GM06990 (cell line): Measurements from ENCODE around the gene DTYMK.

Experiments used
- DNase-seq: peaks from one replicate; pipeline ENCODE4 v3.0.0-alpha.2; 2011; ENCODE audit not compliant: insufficient read length; ENCODE audit errors: extremely low read depth
- H3K27me3 ChIP-seq: replicated peaks from 2 replicates; pipeline ENCODE4 v1.6.0; 2011; ENCODE audit warnings: low read length; ENCODE audit not compliant: control insufficient read depth, insufficient read depth
- H3K36me3 ChIP-seq: 2 replicates; pipeline ENCODE4 v1.5.1; 2011; ENCODE audit warnings: low read length; ENCODE audit not compliant: control insufficient read depth, insufficient read depth
- H3K4me3 ChIP-seq: replicated peaks from 2 replicates; pipeline ENCODE4 v1.5.1; 2011; ENCODE audit warnings: low read depth, mild to moderate bottlenecking, control low read depth, low read length
- TF ChIP-seq, protein P1 (sequence below): IDR thresholded peaks from 2 replicates; pipeline ENCODE4 v1.5.1; 2011; ENCODE audit warnings: low read length, control low read depth, mild to moderate bottlenecking, inconsistent platforms; ENCODE audit not compliant: insufficient read depth, poor library complexity, severe bottlenecking

DTYMK gene

DNA sequence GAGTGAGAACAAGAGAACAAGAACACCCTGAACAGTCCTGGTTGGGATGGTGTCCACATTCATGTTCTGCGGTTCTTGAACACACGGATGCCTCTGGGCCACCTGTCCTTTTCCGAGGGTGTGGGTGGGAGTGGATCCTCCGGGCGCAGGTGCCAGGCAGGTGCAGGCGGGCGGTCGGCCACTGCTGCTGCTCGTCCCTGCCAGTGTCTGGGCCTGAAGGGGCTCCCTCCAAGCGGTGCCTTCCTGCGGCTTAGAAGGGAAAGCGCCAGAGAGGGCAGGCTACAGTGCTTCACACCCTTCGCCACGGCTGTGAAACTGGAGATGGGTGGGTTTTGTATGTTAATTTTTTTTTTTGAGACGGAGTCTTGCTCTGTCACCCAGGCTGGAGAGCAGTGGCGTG lies 39.8 kb upstream of the DTYMK start:
- H3K27me3 ChIP-seq = no peaks in the 10 kb centered on the region
- TF ChIP-seq, protein P1, sequence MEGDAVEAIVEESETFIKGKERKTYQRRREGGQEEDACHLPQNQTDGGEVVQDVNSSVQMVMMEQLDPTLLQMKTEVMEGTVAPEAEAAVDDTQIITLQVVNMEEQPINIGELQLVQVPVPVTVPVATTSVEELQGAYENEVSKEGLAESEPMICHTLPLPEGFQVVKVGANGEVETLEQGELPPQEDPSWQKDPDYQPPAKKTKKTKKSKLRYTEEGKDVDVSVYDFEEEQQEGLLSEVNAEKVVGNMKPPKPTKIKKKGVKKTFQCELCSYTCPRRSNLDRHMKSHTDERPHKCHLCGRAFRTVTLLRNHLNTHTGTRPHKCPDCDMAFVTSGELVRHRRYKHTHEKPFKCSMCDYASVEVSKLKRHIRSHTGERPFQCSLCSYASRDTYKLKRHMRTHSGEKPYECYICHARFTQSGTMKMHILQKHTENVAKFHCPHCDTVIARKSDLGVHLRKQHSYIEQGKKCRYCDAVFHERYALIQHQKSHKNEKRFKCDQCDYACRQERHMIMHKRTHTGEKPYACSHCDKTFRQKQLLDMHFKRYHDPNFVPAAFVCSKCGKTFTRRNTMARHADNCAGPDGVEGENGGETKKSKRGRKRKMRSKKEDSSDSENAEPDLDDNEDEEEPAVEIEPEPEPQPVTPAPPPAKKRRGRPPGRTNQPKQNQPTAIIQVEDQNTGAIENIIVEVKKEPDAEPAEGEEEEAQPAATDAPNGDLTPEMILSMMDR = no peak
- H3K4me3 ChIP-seq = no peak overlapping the region
- DNase-seq = no peak
- H3K36me3 ChIP-seq = peaks cover 11% of the 10 kb centered on the region

DNA sequence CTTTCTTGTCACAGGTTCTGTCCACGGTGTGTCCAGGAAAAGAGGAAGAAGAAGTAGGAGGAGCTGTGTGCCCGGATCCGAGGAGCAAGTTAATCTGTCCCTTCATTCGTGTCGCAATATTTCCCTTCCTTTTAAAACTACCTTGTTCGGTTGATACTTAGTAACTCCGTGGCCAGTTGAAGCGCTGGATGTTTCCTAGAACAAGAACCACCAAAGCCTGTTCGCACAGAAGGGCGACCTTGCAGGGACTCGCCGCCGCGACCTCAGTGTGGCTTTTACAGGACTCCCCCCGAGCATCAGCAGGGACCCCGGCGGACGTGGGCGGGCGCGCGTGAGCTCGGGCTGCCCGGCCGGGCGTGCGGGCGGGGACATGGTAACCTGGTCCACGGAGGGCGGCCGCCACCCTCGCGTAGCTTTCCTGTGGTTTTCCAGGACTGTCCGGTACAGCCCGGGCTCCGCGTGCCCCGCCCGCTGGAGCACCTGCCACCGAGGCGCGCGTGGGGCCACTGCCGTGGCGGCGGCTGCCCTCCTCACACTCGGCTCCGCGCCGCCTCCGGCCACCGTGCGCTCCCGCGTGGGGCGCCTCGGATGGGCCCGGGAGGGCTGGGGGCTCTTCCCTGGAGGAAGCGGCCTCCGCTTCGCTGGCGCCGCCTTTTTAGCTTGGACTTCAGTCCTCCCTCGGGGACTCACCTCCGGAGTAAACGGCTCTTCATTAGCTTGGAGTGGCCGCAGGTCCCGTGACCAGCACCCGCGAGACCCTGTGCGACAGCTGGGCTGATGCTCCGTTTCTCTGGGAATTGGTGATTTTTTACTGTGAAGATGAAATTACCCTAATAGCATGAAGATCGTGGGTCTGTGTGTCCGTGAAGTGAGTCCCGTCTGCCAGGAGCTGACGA lies 38.6 kb upstream of the DTYMK start:
- no peaks in the 10 kb centered on the region for H3K27me3 ChIP-seq
- no peak overlapping the region for H3K4me3 ChIP-seq
- peaks cover 18% of the 10 kb centered on the region for H3K36me3 ChIP-seq
- DNase-seq = no peak
- TF ChIP-seq, protein P1 = no peak

DNA sequence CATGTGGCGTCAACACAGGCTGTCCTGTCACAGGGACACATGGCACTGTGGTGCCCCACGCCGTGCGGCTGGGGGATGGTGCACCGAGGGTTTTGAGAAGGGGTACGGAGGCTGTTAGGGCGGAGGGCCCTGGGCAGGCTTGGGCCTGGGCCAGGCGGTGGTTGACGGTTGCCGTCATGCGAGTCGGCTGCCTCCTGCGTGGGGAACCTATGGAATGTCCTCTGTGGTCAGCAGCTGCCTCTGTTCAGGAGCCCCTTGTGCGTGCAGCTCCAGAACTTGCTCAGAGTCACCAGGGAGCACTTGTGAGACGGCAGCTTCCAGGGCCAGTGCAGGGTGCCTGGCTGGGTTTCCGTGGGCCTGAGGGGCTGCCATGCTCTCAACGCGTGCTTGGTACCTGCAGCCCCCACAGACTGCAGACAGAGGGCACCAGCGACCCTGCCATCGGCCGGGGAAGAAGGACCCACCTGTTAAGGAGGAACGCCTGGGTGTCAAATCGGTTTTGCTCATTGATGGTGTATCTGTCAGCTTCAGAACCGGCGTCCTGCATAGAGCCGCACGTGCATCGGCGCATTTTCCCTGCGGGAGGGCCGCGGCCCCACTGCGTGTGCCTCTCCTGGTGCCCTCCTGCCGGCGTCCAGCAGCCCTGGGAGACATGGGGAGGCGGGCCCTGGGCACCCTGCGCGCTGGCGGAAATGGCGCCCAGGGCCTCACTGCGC lies 37.8 kb upstream of the DTYMK start:
- DNase-seq = no peak
- Histone ChIP-seq H3K36me3 (peaks cover 22% of the 10 kb centered on the region), H3K27me3 (no peaks in the 10 kb centered on the region), H3K4me3 (no peak overlapping the region)
- TF ChIP-seq, protein P1 = no peak

DNA sequence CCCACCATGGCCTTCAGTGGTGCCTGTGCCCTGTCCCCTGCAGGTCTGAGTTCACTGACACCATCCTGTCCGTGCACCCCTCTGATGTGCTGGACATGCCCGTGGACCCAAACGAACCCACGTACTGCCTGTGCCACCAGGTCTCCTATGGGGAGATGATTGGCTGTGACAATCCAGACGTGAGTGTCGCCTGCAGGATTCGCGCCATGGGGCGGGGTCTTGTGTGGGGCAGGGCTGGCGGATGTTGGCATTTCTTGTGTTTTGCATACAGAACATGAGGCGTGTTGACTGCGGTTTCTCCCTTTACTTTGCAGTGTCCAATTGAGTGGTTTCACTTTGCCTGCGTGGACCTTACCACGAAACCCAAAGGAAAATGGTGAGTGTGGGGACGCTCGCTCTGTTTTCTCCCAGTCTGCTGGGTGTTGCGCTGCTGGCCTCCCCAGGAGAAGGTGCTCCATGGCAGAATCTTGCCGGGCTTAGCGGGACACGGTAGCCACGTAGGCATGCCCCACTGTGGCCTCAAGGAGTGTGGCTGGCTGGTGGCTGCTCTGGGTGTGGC lies 36.4 kb upstream of the DTYMK start:
- no peak overlapping the region for H3K4me3 ChIP-seq
- TF ChIP-seq, protein P1 = no peak
- H3K27me3 ChIP-seq = no peaks in the 10 kb centered on the region
- no peak for DNase-seq
- H3K36me3 ChIP-seq = peaks cover 25% of the 10 kb centered on the region

DNA sequence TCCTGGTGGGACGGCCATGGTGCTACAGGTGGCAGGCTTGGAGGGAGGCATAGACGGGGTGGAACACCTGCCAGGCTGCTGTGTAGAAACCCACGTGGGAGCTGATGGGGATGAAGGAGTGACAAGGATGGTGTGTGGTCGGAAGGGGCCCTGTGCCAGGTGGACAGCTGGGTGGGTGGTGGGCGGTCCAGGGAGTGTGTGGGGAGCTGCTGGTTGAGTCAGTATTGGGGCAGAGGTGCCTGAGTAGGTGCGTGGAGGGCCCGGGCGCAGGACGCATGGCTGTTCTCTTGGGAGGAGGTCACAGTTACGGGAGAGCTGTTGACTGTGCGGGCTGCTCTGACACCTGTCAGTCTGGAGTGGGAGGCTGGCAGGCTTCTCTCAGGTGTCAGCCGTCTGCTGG lies 35.2 kb upstream of the DTYMK start:
- Histone ChIP-seq H3K36me3 (peaks cover 25% of the 10 kb centered on the region), H3K27me3 (no peaks in the 10 kb centered on the region), H3K4me3 (no peak overlapping the region)
- DNase-seq = no peak
- TF ChIP-seq, protein P1 = no peak
